Measurements from ENCODE around the gene KRT40.

DNA sequence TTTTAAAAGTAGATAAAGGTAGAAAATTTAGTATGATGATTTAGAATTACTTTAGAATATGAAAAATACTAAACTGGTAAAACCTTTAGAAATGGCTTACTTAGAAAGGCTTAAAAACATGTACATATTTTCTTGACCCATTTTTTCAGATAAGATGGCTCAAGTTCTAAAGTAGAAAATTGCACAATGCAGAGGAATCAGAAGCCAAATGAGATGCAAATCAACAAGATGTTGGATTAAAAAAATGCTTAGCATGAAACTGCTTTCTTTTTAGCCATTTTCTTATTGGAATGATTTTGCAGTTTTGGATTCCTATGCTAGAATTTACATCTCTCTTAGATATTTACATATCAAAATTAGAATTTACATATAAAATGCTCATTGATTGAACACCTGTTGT is 26.3 kb upstream of the KRT40 start:
- TF ChIP-seq, protein P1, sequence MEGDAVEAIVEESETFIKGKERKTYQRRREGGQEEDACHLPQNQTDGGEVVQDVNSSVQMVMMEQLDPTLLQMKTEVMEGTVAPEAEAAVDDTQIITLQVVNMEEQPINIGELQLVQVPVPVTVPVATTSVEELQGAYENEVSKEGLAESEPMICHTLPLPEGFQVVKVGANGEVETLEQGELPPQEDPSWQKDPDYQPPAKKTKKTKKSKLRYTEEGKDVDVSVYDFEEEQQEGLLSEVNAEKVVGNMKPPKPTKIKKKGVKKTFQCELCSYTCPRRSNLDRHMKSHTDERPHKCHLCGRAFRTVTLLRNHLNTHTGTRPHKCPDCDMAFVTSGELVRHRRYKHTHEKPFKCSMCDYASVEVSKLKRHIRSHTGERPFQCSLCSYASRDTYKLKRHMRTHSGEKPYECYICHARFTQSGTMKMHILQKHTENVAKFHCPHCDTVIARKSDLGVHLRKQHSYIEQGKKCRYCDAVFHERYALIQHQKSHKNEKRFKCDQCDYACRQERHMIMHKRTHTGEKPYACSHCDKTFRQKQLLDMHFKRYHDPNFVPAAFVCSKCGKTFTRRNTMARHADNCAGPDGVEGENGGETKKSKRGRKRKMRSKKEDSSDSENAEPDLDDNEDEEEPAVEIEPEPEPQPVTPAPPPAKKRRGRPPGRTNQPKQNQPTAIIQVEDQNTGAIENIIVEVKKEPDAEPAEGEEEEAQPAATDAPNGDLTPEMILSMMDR (IDR thresholded peaks at IDR 0.05), result no peak
- TF ChIP-seq POLR2A (IDR thresholded peaks at IDR 0.05), result no peak
